Activated CD4-positive, alpha-beta T cell treated with anti-CD3 and anti-CD28 coated beads, Interleukin-2, amount 10 ng/mL, durations not matched to agents 24 days and 14 days (primary cell): ENCODE data around the gene CLIC6. TPM values are rescaled to one million over a fixed set of nuclear protein-coding genes. Genes with fewer than 3 reads are reported as not detected.

ENCODE experiments used
- DNase-seq: peaks from one replicate; pipeline ENCODE4 v3.0.0; 2022
- H3K27ac Mint-ChIP-seq: one replicate; pipeline ENCODE4 v1.8.0; 2022; ENCODE audit warnings: mild to moderate bottlenecking, mixed read lengths
- H3K27me3 Mint-ChIP-seq: one replicate; pipeline ENCODE4 v1.8.0; 2022; ENCODE audit warnings: mixed read lengths
- H3K36me3 Mint-ChIP-seq: one replicate; pipeline ENCODE4 v1.8.0; 2022; ENCODE audit warnings: low read depth, mild to moderate bottlenecking, mixed read lengths
- H3K4me1 Mint-ChIP-seq: one replicate; pipeline ENCODE4 v1.8.0; 2021; ENCODE audit warnings: mixed read lengths
- H3K4me3 Mint-ChIP-seq: one replicate; pipeline ENCODE4 v1.8.0; 2022; ENCODE audit warnings: mild to moderate bottlenecking, moderate library complexity, mixed read lengths
- H3K9me3 Mint-ChIP-seq: one replicate; pipeline ENCODE4 v1.8.0; 2021; ENCODE audit warnings: mixed read lengths
- intact Hi-C: fragments of 100-400 bp; cut with micrococcal nuclease; formaldehyde crosslinking; loops from one replicate; pipeline ENCODE4 v1.15.1; 2023
- total RNA-seq: library from RNA; stranded (reverse); gene quantifications from 2 replicates; pipeline ENCODE4 v1.2.3, GENCODE V29; 2022

The CLIC6 gene
- total RNA-seq, 1 donor from 2014 or later: not detected

DNA sequence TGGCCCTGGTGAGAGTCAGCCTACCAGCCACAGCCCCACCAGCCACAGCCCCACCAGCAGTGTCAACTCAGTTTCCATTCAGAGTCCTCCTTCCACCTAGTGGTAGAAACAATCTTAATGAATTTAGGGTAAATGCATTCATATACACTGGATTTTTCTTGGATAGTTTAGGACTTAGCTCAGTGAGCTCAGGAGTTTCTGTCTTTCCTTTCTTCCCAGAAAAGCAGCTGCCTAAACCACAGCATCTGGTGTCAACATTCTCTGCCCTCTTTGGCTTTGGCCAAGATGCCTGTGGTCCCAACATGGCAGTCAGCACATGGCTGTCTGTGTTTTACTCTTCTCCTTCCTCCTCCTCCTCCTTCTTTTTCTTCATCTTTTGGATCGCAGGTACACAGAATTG, 94.0 kb downstream of the CLIC6 start:
- Mint-ChIP-seq H3K9me3 (peaks cover 6% of the 10 kb centered on the region), H3K4me3 (no peak overlapping the region), H3K36me3 (no peaks in the 10 kb centered on the region), H3K27me3 (peaks cover 4% of the 10 kb centered on the region), H3K4me1 (no peaks in the 10 kb centered on the region), H3K27ac (no peak overlapping the region)
- no peak for DNase-seq
- intact Hi-C loops: no loop called here

DNA sequence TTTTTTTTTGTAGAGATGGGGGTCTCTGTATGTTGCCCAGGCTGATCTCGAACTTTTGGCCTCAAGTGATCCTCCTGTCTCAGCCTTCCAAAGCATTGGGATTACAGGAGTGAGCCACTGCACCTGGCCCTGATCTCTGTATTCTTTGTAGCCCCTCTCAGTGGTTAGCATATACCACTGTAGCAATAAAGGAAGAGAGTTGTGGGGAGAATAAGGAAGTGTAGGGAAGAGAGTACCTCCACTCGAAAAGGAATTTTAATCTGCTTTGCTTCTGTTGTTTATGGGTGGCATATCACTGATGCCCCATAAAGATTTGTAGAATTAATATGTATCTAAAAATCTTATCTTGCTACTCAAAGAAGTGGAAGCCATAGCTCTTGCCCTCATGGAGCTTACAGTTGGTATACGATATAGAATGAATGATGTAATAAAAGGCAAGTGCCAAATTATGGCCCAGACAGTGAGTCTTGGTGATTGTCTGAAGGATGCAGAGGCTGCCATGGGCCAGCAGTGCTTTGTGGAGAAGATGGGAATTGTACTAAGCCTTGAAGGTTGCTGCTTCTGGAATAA, 96.0 kb downstream of the CLIC6 start:
- H3K36me3 Mint-ChIP-seq: no peaks in the 10 kb centered on the region
- DNase-seq: no peak
- peaks cover 6% of the 10 kb centered on the region for H3K9me3 Mint-ChIP-seq
- no peaks in the 10 kb centered on the region for H3K4me1 Mint-ChIP-seq
- no peak overlapping the region for H3K4me3 Mint-ChIP-seq
- intact Hi-C loops: no loop called here
- H3K27me3 Mint-ChIP-seq: peaks cover 7% of the 10 kb centered on the region
- no peak overlapping the region for H3K27ac Mint-ChIP-seq

GRCh38 chr21:34765619-34766018, 96.8 kb downstream of the CLIC6 start:
- Mint-ChIP-seq H3K9me3 (peaks cover 6% of the 10 kb centered on the region), H3K4me3 (no peak overlapping the region), H3K27ac (no peak overlapping the region), H3K27me3 (peaks cover 11% of the 10 kb centered on the region), H3K36me3 (no peaks in the 10 kb centered on the region), H3K4me1 (no peaks in the 10 kb centered on the region)
- DNase-seq: no peak
- intact Hi-C loops: no loop called here

DNA sequence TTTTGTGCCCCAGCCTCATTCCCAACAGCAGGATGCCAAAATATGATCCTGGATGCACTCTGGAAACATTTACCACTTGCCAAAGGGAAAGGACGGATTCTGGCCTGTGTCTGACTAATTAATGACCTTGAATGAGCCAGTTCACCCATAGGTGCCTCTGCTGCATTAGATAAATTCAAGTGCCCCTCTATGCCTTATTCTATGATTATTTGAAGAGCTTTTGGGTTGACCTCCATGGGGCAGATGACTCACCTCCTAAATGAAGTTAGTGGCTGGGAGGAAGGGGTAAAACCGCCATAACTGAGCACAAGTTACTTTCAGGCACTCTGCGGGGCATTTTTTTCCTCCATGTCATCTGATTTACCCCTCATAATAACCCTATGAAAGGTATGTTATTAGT, 98.1 kb downstream of the CLIC6 start:
- no peak overlapping the region for H3K4me3 Mint-ChIP-seq
- intact Hi-C loops: no loop called here
- peaks cover 6% of the 10 kb centered on the region for H3K9me3 Mint-ChIP-seq
- no peak for DNase-seq
- H3K36me3 Mint-ChIP-seq: no peaks in the 10 kb centered on the region
- H3K27ac Mint-ChIP-seq: no peak overlapping the region
- H3K27me3 Mint-ChIP-seq: peaks cover 11% of the 10 kb centered on the region
- no peaks in the 10 kb centered on the region for H3K4me1 Mint-ChIP-seq

Other genes starting within 250 kb of the CLIC6 start
- not detected in 2 replicates for gene SMIM34, start 245.0 kb upstream of the CLIC6 start, total RNA-seq
- gene KCNE1, start 156.8 kb upstream of the CLIC6 start, total RNA-seq: 0.28 TPM in 1 of 2 replicates, not detected in the other
- 15.7 and 17.6 TPM in 2 replicates for gene RCAN1, start 53.9 kb upstream of the CLIC6 start, total RNA-seq